OCI-LY1 (cell line): ENCODE data around the gene UBXN6.

Experiments
- EZH2 ChIP-seq: fragments of 200-600 bp; sonication (generic), shearing (Covaris generic); IDR thresholded peaks from 2 replicates; pipeline ENCODE4 v1.8.0; 2017; ENCODE audit warnings: borderline replicate concordance, mixed run types, mild to moderate bottlenecking, antibody characterized with exemption, low read length, moderate library complexity, mixed read lengths
- TF ChIP-seq, protein P1 (sequence below): fragments of 200-600 bp; sonication (generic), shearing (Covaris generic); IDR thresholded peaks from 2 replicates; pipeline ENCODE4 v1.5.1; 2017; ENCODE audit warnings: mild to moderate bottlenecking, antibody characterized with exemption, low read length, moderate library complexity, mixed read lengths

GRCh38 chr19:4445963-4446703 is 11.5 kb downstream of the UBXN6 start:
- TF ChIP-seq, protein P1, sequence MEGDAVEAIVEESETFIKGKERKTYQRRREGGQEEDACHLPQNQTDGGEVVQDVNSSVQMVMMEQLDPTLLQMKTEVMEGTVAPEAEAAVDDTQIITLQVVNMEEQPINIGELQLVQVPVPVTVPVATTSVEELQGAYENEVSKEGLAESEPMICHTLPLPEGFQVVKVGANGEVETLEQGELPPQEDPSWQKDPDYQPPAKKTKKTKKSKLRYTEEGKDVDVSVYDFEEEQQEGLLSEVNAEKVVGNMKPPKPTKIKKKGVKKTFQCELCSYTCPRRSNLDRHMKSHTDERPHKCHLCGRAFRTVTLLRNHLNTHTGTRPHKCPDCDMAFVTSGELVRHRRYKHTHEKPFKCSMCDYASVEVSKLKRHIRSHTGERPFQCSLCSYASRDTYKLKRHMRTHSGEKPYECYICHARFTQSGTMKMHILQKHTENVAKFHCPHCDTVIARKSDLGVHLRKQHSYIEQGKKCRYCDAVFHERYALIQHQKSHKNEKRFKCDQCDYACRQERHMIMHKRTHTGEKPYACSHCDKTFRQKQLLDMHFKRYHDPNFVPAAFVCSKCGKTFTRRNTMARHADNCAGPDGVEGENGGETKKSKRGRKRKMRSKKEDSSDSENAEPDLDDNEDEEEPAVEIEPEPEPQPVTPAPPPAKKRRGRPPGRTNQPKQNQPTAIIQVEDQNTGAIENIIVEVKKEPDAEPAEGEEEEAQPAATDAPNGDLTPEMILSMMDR, result no peak
- TF ChIP-seq EZH2, result no peak
